HG02970 (cell line): Measurements from ENCODE around the gene ZSCAN1.
"Not testable (repeated sequence)": the region's sequence is repeated elsewhere in the genome, so short reads cannot be mapped to it uniquely, and the experiment has no call there.

Experiments used
- ATAC-seq: cut with Tn5 transposase; IDR thresholded peaks from one replicate; pipeline ENCODE4 v1.9.1; 2021; ENCODE audit warnings: mild to moderate bottlenecking, moderate library complexity, moderate number of reproducible peaks; ENCODE audit not compliant: unreplicated experiment, low FRiP score

The ZSCAN1 gene

GRCh38 chr19:58033741-58034476, at the start of gene ZSCAN1:
TSS of gene ZSCAN1 (plus strand) at chr19:58034025. CDS start at chr19:58037837, 3,812 bp downstream.
- no peak for ATAC-seq

- ATAC-seq: no peak
Observed at GRCh38 chr19:57992841-57993240, 41.0 kb upstream of the ZSCAN1 start.

GRCh38 chr19:58000677-58001076, 33.1 kb upstream of the ZSCAN1 start:
- ATAC-seq: no peak

- no peak for ATAC-seq
Observed at GRCh38 chr19:58001895-58002369, 31.9 kb upstream of the ZSCAN1 start.

- peak; percentile 92 for ATAC-seq
Observed at GRCh38 chr19:58002384-58003173, 31.2 kb upstream of the ZSCAN1 start, which contains the start of gene ZNF606. TSS of gene ZNF606 (minus strand) at chr19:58002820. CDS start at chr19:58001319, 1,501 bp downstream.

- no peak for ATAC-seq
Observed at GRCh38 chr19:58003174-58003828, 30.5 kb upstream of the ZSCAN1 start.

GRCh38 chr19:58007285-58007684, 26.5 kb upstream of the ZSCAN1 start:
- ATAC-seq: no peak

GRCh38 chr19:58008877-58009276, 24.9 kb upstream of the ZSCAN1 start:
- ATAC-seq: not testable (repeated sequence)

- ATAC-seq: no peak
Observed at GRCh38 chr19:58009301-58009665, 24.5 kb upstream of the ZSCAN1 start.

- no peak for ATAC-seq
Observed at GRCh38 chr19:58009666-58010301, 24.0 kb upstream of the ZSCAN1 start.

- ATAC-seq: no peak
Observed at GRCh38 chr19:58010507-58010906, 23.3 kb upstream of the ZSCAN1 start.

GRCh38 chr19:58014141-58014540, 19.7 kb upstream of the ZSCAN1 start:
- no peak for ATAC-seq

GRCh38 chr19:58020129-58020528, 13.7 kb upstream of the ZSCAN1 start:
- ATAC-seq: no peak

GRCh38 chr19:58021541-58022282, 12.1 kb upstream of the ZSCAN1 start:
- ATAC-seq: no peak

GRCh38 chr19:58022283-58022660, 11.6 kb upstream of the ZSCAN1 start:
- no peak for ATAC-seq

- no peak for ATAC-seq
Observed at GRCh38 chr19:58024661-58025060, 9.2 kb upstream of the ZSCAN1 start.

- ATAC-seq: no peak
Observed at GRCh38 chr19:58034477-58034793, 610 bp downstream of the ZSCAN1 start.

GRCh38 chr19:58035863-58036262, 2.0 kb downstream of the ZSCAN1 start:
- ATAC-seq: no peak

- no peak for ATAC-seq
Observed at GRCh38 chr19:58037927-58038687, 4.3 kb downstream of the ZSCAN1 start.
